PC-3 (cell line): ENCODE measurements around the gene IL17REL. TPM values are rescaled to one million over a fixed set of nuclear protein-coding genes. Genes with fewer than 3 reads are reported as not detected.

Experiments used
- ATAC-seq: fragments of 200-7000 bp; cut with Tn5 transposase; 2 replicates; pipeline ENCODE4 v1.9.1; 2020; ENCODE audit warnings: mild to moderate bottlenecking, moderate library complexity
- BruUV-seq: library from RNA; stranded (reverse); fragments of 400-500 nt; replicated peaks from 2 replicates; lab custom pipeline; 2021; lab: Mats Ljungman, UMichigan
- CTCF ChIA-PET: fragments of 300-600 bp; sonication (Branson Sonifier 250); formaldehyde crosslinking; loops from one replicate; lab custom pipeline; 2022; ENCODE audit warnings: antibody characterized with exemption; lab: Charles Lee
- POLR2A ChIA-PET: fragments of 300-600 bp; sonication (Branson Sonifier 250); formaldehyde crosslinking; loops from one replicate; lab custom pipeline; 2022; ENCODE audit warnings: antibody characterized with exemption; ENCODE audit not compliant: unreplicated experiment; lab: Charles Lee
- DNase-seq: peaks from one replicate; pipeline ENCODE4 v3.0.0-alpha.2; 2015
- H2AFZ ChIP-seq: fragments of 300-600 bp; sonication (generic); 2 replicates; pipeline ENCODE4 v1.6.0; 2016; ENCODE audit warnings: antibody characterized with exemption, low read length
- H3F3A ChIP-seq: fragments of 300-600 bp; sonication (generic); one replicate; pipeline ENCODE4 v1.6.0; 2017; ENCODE audit warnings: antibody characterized with exemption, low read length, control low read depth, mild to moderate bottlenecking; ENCODE audit not compliant: unreplicated experiment
- H3K27ac ChIP-seq: fragments of 300-600 bp; sonication (generic); 2 replicates; pipeline ENCODE4 v1.5.1; 2016; ENCODE audit warnings: mild to moderate bottlenecking, low read length
- H3K27me3 ChIP-seq: fragments of 300-600 bp; sonication (generic); 2 replicates; pipeline ENCODE4 v1.6.1; 2016; ENCODE audit warnings: low read length, mixed read lengths
- H3K36me3 ChIP-seq: fragments of 300-600 bp; sonication (generic); 2 replicates; pipeline ENCODE4 v1.6.1; 2016; ENCODE audit warnings: low read depth, mixed run types, low read length, mixed read lengths
- H3K4me1 ChIP-seq: fragments of 300-600 bp; sonication (generic); 2 replicates; pipeline ENCODE4 v1.5.1; 2016; ENCODE audit warnings: low read length; ENCODE audit not compliant: insufficient read depth
- H3K4me2 ChIP-seq: fragments of 300-600 bp; sonication (generic); 2 replicates; pipeline ENCODE4 v1.6.0; 2016; ENCODE audit warnings: low read length
- H3K4me3 ChIP-seq: fragments of 300-600 bp; sonication (generic); 2 replicates; pipeline ENCODE4 v1.5.1; 2016; ENCODE audit warnings: mild to moderate bottlenecking, low read length, mixed read lengths
- H3K79me2 ChIP-seq: fragments of 300-600 bp; sonication (generic); 2 replicates; pipeline ENCODE4 v1.6.1; 2017; ENCODE audit warnings: low read length, mixed read lengths
- H3K9ac ChIP-seq: fragments of 300-600 bp; sonication (generic); 2 replicates; pipeline ENCODE4 v1.6.0; 2016; ENCODE audit warnings: mild to moderate bottlenecking, low read length
- H3K9me2 ChIP-seq: fragments of 300-600 bp; sonication (generic); replicated peaks from 2 replicates; pipeline ENCODE4 v1.6.1; 2016; ENCODE audit warnings: mixed run types, low read length, mixed read lengths
- H3K9me3 ChIP-seq: fragments of 300-600 bp; sonication (generic); 2 replicates; pipeline ENCODE4 v1.6.1; 2016; ENCODE audit warnings: low read length, mixed read lengths
- H4K20me1 ChIP-seq: fragments of 300-600 bp; sonication (generic); 2 replicates; pipeline ENCODE4 v1.6.1; 2016; ENCODE audit warnings: low read length, mixed read lengths
- CTCF ChIP-seq: fragments of 300-600 bp; sonication (generic); conservative IDR thresholded peaks from 2 replicates; pipeline ENCODE4 v1.5.1; 2017; ENCODE audit warnings: antibody characterized with exemption, low read depth, mild to moderate bottlenecking, low read length
- EZH2 ChIP-seq: fragments of 300-600 bp; sonication (generic); IDR thresholded peaks from one replicate; pipeline ENCODE4 v1.6.1; 2017; ENCODE audit warnings: antibody characterized with exemption, mild to moderate bottlenecking, low read length; ENCODE audit not compliant: unreplicated experiment
- EZH2phosphoT487 ChIP-seq: fragments of 300-600 bp; sonication (generic); IDR thresholded peaks from 2 replicates; pipeline ENCODE4 v1.6.1; 2018; ENCODE audit warnings: mild to moderate bottlenecking, antibody characterized with exemption, low read length, borderline replicate concordance
- intact Hi-C: fragments of 100-400 bp; cut with micrococcal nuclease; formaldehyde crosslinking; loops from 2 replicates; pipeline ENCODE4 v1.9.0; 2023
- total RNA-seq: library from RNA; depleted of rRNA; stranded (reverse); fragments of >200 nt; gene quantifications from 2 replicates; pipeline ENCODE4 v1.2.3, GENCODE V29; 2014

IL17REL gene
- total RNA-seq, 1 experiment from 2014 or later, result 0.04 TPM

DNA sequence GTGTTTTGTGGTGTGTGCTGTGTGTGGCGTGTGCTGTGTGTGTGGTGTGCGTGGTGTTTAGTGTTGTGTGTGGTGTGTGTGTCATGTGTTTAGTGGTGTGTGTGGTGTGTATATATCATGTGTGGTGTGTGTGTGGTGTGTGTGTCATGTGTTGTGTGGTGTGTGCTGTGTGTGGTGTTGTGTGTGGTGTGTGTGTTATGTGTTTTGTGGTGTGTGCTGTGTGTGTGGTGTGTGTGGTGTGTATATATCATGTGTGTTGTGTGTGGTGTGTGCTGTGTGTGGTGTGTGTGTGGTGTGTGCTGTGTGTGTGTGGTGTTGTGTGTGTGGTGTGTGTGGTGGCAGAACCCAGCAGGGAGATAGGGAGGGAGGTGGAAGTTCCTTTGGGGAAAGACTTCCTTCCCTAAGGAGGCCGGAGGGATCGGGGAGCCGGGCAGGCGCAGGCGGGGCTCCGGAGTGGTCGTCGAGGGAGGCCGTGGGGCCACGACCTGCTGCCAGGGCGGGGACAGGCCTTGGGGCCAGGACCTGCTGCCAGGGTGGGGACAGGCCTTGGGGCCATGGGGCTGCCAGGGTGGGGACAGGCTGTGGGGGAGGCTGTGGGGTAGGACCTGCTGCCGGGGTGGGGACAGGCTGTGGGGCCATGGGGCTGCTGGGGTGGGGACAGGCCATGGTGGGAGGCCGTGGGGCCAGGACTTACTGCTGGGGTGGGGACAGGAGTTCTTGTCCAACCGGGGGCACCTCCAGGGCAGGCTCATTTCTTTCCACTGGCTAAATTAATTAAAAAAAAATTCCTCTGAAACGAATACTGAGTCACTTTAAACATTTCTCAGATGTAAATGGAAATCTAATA is 36.8 kb downstream of the IL17REL start:
- ChIA-PET POLR2A (no interaction called here), CTCF (no interaction called here)
- Histone ChIP-seq H3K9ac (no peak overlapping the region), H3K36me3 (no peaks in the 10 kb centered on the region), H3K9me2 (no peaks in the 10 kb centered on the region), H3K79me2 (no peaks in the 10 kb centered on the region), H2AFZ (no peak overlapping the region), H3K27ac (no peak overlapping the region), H3F3A (peaks cover 5% of the 10 kb centered on the region), H3K4me1 (peaks cover 4% of the 10 kb centered on the region; the same call in 1 of the 2 replicates), H4K20me1 (no peaks in the 10 kb centered on the region), H3K27me3 (no peaks in the 10 kb centered on the region), H3K4me3 (no peak overlapping the region), H3K9me3 (no peaks in the 10 kb centered on the region), H3K4me2 (no peak overlapping the region)
- no TSS peak for BruUV-seq
- ATAC-seq (no peak), DNase-seq (no peak)
- TF ChIP-seq EZH2 (no peak), CTCF (no peak), EZH2phosphoT487 (no peak)
- intact Hi-C loops, result loop anchor here (10.0 kb wide), 1 partner anchor 59 kb away; no protein-coding TSS in a partner anchor

- peaks cover 5% of the 10 kb centered on the region for H3F3A ChIP-seq
- no peak overlapping the region for H3K4me2 ChIP-seq
- intact Hi-C loops, result loop anchor here (10.0 kb wide), 1 partner anchor 62 kb away; no protein-coding TSS in a partner anchor
- H3K9me3 ChIP-seq, result no peaks in the 10 kb centered on the region
- no peak overlapping the region for H3K27ac ChIP-seq
- H2AFZ ChIP-seq, result no peak overlapping the region
- DNase-seq (no peak), ATAC-seq (no peak)
- H3K79me2 ChIP-seq, result no peaks in the 10 kb centered on the region
- H4K20me1 ChIP-seq, result no peaks in the 10 kb centered on the region
- peaks cover 11% of the 10 kb centered on the region for H3K4me1 ChIP-seq
- H3K36me3 ChIP-seq, result no peaks in the 10 kb centered on the region
- no peaks in the 10 kb centered on the region for H3K9me2 ChIP-seq
- TF ChIP-seq EZH2 (no peak), CTCF (no peak), EZH2phosphoT487 (no peak)
- CTCF ChIA-PET, result no interaction called here
- no peak overlapping the region for H3K4me3 ChIP-seq
- no peak overlapping the region for H3K9ac ChIP-seq
- no TSS peak for BruUV-seq
- H3K27me3 ChIP-seq, result no peaks in the 10 kb centered on the region
- POLR2A ChIA-PET, result no interaction called here
Observed at GRCh38 chr22:49973018-49973961, 39.3 kb downstream of the IL17REL start.
